GM04503 (cell line): Measurements from ENCODE around the gene ASCL5.

ENCODE experiments used
- DNase-seq: peaks from one replicate; pipeline ENCODE4 v3.0.0-alpha.2; 2012; ENCODE audit warnings: low read depth

The ASCL5 gene

DNA sequence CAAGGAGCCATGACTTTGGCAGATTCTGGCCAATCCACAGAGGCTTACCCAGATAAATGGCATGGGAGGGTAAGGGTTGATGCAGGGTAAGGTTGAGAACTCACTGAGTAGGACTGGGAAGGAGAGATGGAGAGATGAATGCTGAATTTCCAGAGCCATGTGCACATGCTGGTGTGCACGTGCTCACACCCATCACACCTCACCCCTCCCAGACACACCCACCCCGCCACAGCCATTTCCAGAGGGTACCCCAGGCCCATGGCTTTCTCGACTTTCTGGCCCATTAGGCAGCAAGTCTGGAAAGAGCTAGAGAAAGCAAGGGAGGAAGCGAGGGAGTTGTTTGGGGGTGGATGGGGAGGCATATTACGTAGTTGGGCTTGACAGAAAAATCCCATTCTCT lies 16.4 kb downstream of the ASCL5 start:
- no peak for DNase-seq

DNA sequence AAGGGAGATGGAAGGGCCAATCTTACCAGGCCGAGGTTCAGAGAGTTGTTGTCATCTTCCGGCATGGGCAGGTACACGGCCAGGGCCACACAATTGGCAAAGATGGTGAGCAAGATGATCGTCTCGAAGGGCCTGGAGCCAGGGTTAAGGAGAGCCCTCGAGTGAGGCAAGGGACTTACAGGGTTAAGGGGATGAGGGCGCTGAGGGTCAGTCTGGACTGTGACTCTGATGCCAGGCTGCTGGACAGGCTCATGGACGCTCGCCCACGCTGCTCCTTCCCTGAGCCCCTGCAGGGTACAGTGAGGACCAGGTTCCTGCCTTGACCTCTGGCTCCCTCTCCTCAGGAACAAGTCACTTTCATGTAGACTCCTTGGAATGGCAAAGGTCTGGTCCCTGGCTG lies 16.8 kb downstream of the ASCL5 start:
- DNase-seq = no peak

GRCh38 chr1:201109651-201110050 lies 17.3 kb downstream of the ASCL5 start:
- no peak for DNase-seq

DNA sequence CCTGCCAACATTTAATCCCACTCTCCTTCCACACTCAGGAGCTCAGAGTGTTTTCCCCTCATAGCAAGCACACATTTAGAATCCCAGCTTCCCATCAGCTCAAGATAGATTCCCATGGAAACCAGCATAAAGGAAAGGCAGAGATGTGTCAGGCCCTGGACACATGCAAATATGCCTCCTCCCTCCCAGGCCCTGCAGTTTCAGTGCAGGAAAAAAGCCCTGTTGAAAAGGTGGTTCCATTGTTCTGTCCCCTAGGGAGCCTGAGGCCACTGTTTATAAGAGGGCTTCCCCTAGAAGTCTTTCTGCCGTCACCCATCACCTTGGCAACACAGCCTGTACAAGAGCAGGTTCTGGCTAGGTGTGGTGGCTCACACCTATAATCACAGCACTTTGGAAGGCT lies 18.4 kb downstream of the ASCL5 start:
- DNase-seq = no peak

- no peak for DNase-seq
These were observed 21.3 kb downstream of the ASCL5 start for GRCh38 chr1:201105688-201106087.

- no peak for DNase-seq
These were observed 22.8 kb downstream of the ASCL5 start for GRCh38 chr1:201104141-201104540.

DNA sequence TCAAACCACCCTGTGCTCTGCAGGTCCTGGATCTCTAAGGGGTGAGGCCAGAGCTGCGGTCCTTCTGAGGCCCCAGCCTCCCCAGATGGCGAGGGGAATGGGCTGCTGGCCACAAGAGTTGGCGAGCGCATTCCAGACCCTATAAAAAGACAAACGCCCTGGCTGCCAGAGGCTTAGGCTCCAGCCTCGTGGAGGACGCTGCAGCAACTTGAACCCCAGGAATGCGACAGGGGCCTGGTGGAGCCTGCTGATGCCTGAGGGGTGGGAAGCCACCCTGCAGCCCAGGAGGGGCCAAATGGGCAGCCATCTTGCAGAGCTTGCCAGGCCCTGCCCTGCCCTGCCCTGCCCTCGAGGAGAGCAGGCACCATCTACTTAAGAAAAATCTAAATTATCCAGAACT lies 23.3 kb downstream of the ASCL5 start:
- DNase-seq = no peak

DNA sequence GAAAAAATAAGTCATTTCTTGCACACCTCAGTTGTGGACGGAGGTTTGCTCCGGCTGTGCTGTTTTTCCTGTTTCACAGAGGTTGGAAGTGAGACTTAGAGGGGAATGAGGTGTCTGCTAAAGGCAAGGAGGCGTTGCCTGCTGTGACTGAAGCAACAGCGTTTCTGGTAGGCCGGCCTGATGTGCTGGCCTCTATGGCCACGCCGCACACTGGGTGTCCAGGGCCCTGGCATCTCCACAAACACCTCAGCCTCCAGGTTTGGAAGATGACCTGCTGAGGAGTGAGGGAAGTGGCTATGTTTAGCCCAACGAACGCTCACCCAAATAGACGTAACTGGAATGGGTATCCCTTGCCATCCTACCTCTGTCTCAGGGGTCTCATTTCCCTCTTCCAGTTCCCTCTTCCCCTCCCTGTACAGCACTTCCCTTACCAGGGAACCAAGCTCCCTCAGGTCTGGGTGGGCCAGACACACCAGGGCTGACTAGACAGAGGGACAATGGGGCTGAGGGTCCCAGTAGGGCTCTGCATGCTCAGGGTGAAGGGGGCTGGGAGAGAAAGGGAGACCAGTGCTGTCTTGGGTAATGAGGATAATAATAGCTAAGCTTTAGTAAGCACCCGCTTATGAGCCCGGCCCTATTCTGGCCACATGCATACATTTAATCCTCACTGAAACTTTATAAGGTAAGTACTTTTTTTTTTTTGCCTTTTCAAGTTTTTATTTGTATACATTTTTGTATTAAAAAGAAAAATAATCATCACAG lies 26.6 kb downstream of the ASCL5 start:
- DNase-seq = no peak

GRCh38 chr1:201098992-201099677 lies 27.8 kb downstream of the ASCL5 start:
- DNase-seq = no peak

GRCh38 chr1:201096977-201097856 lies 29.8 kb downstream of the ASCL5 start:
- DNase-seq = no peak

- DNase-seq = no peak
These were observed 30.9 kb downstream of the ASCL5 start for GRCh38 chr1:201096041-201096461.

DNA sequence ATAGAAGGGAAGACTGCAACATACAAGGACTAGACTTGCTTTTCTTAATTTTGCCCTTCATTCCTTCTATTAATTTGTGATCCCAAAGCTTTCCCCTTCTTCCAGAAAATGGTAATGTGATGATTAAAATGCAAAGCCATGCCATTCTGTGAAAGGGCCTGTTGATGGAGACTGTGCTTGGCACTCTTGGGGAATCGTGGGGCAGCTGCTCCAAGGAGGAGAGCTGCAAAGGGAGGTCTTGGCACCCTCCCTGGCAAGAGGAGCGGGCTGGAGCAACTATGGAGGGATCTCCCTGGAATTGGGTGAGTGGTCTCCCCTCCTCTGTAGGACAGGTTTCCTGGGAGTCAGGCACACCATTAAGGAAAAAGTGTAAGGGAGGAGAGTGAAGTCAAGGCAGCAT lies 31.4 kb downstream of the ASCL5 start:
- no peak for DNase-seq

GRCh38 chr1:201094832-201095231 lies 32.2 kb downstream of the ASCL5 start:
- no peak for DNase-seq

GRCh38 chr1:201093962-201094361 lies 33.0 kb downstream of the ASCL5 start:
- no peak for DNase-seq

DNA sequence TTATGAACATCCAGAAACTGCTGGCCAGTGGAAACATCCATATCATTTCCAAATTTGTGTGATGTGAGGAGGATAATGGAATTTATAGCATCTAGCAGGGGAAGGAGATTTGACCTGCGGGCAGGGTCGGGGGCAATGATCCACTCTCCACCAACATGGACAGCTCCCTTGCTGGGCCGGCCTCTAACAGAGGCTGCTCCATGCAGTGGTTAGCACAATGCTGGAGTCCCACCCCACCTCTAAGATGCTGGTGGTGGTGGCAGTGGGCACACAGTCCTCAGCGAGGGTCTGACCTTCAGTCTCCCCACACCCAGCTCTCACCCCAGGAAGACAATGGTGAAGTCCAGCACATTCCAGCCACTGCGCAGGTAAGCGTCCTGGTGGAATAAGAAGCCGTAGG lies 33.4 kb downstream of the ASCL5 start:
- DNase-seq = no peak

GRCh38 chr1:201092738-201093137 lies 34.2 kb downstream of the ASCL5 start:
- DNase-seq = no peak

GRCh38 chr1:201091256-201091655 lies 35.7 kb downstream of the ASCL5 start:
- no peak for DNase-seq

GRCh38 chr1:201090541-201090940 lies 36.4 kb downstream of the ASCL5 start:
- DNase-seq = peak; percentile 8

- DNase-seq = no peak
These were observed 37.4 kb downstream of the ASCL5 start for GRCh38 chr1:201089596-201089995.

DNA sequence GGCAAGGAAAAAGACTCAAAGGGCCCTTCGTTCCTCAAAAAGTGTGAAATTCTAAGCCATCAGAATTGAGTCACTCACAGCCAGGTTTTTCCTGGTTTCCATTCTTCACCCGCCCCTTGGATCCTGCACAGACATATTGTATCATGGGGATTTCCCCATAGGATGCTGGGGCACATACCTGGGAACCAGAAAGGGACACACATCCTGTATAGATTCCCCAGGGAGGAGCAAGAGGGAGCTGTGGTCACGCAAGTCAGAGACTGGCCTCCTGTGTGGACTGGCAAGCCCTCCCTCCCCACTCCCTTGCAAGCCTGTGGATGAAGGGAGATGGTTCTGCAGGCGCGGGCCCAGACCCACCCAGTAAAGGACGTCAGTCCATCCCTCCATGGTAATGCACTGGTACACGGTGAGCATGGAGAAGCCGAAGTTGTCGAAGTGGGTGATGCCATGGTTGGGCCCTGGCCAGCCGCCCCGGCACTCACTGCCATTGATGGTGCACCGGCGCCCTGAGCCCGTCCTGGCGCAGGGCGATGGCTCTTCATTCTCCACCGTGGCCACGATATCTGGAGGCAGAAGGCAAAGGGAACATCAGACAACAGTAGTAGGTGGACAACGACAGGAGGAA lies 38.0 kb downstream of the ASCL5 start:
- DNase-seq = no peak

GRCh38 chr1:201088395-201088794 lies 38.6 kb downstream of the ASCL5 start:
- no peak for DNase-seq
